Measurements from ENCODE around the gene MAMDC2.
"Not testable (repeated sequence)": the region's sequence is repeated elsewhere in the genome, so short reads cannot be mapped to it uniquely, and the experiment has no call there.

Gene MAMDC2

DNA sequence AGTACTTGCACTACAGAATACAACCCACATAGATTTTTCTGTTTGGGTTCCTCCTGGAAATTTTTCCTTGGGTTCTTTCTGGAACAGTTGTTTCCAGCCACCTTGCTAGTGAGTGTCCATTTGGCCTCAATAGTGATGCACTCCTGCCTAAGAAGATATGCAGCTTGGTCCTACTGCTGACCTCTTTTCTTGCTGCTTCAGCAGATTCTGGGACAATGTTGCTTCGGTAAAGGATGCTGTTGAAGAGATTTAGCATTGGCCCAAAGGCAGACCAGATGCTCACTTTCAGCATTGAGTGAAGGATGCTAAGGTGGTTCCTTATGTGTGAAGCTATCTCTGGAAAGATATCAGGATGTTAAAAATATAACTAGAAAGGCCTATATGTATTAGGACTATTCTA, 128.9 kb downstream of the MAMDC2 start:
- ChIA-PET CTCF (no interaction called here), POLR2A (no interaction called here)
- no peak overlapping the region for H3K4me3 ChIP-seq (ENCODE audit: low read depth, low read length)
- no peak for TF ChIP-seq CTCF (IDR thresholded peaks at IDR 0.05; ENCODE audit: insufficient read depth, low read length, missing control alignments)
- DNase-seq (ENCODE audit: low read depth, low spot score): no peak

DNA sequence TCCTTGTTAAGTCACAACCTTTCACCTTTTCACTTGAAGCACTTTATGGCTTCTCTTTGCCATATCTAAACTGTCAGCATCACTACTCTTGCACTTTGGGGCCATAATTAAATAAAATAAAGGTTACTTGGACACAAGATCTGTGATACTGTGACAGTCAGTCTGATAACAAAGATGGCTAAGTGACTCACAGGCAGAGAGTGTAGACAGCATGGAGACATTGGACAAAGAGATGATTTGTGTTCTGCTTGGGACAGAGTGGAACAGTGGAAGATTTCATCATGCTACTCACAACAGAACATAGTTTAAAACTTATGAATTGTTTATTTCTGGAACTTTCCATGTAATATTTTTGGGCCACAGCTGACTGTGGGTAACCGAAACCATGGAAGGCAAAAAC, 133.5 kb downstream of the MAMDC2 start:
- TF ChIP-seq CTCF (IDR thresholded peaks at IDR 0.05; ENCODE audit: insufficient read depth, low read length, missing control alignments): no peak
- H3K4me3 ChIP-seq (ENCODE audit: low read depth, low read length): no peak overlapping the region
- POLR2A ChIA-PET: no interaction called here
- CTCF ChIA-PET: no interaction called here
- no peak for DNase-seq (ENCODE audit: low read depth, low spot score)

DNA sequence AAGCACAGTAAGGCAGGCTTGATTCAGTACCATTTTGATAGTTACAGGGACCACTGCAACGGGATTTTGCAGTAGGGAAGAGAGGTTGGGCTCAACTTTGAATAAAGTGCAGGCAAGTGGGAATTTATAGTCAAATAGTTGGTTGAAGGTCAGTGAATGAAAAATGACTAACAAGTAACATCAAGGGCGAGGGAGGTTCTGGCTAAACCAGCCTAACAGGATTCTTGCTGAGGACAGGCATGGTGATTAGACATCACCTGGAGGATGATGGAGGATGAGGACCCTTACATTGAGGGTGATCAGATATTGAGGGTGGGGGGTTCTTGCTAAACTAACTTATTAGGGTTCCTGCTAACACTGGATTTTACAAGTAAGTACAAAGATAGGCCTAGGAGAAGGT, 149.1 kb downstream of the MAMDC2 start:
- POLR2A ChIA-PET: no interaction called here
- TF ChIP-seq CTCF (IDR thresholded peaks at IDR 0.05; ENCODE audit: insufficient read depth, low read length, missing control alignments): no peak
- CTCF ChIA-PET: no interaction called here
- H3K4me3 ChIP-seq (ENCODE audit: low read depth, low read length): no peak overlapping the region
- DNase-seq (ENCODE audit: low read depth, low spot score): no peak

DNA sequence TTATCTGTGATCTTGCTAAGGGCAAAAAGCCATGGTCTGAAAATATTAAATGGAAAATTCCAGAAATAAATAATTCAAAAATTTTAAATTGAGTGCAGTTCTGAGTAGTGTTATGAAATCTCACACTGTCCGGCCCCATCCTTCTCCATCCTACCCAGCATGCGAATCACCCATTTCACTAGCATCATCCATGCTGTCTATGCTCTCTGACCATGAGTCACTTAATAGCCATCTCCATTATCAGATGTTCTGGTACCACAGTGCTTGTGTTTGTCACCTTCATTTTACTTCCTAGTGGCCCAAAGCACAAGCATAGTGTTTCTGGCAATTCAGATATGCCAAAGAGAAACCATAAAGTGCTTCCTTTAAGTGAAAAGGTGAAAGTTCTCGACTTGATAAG, 151.8 kb downstream of the MAMDC2 start:
- no peak overlapping the region for H3K4me3 ChIP-seq (ENCODE audit: low read depth, low read length)
- ChIA-PET CTCF (no interaction called here), POLR2A (no interaction called here)
- DNase-seq (ENCODE audit: low read depth, low spot score): no peak
- no peak for TF ChIP-seq CTCF (IDR thresholded peaks at IDR 0.05; ENCODE audit: insufficient read depth, low read length, missing control alignments)

- CTCF ChIA-PET: no interaction called here
- POLR2A ChIA-PET: no interaction called here
- no peak for TF ChIP-seq CTCF (IDR thresholded peaks at IDR 0.05; ENCODE audit: insufficient read depth, low read length, missing control alignments)
- no peak overlapping the region for H3K4me3 ChIP-seq (ENCODE audit: low read depth, low read length)
- no peak for DNase-seq (ENCODE audit: low read depth, low spot score)
Measured at GRCh38 chr9:70197216-70198044, 153.8 kb downstream of the MAMDC2 start.

- POLR2A ChIA-PET; H3K4me3 ChIP-seq (ENCODE audit: low read depth, low read length); DNase-seq (ENCODE audit: low read depth, low spot score): not testable (repeated sequence)
- CTCF ChIA-PET: interaction anchor here (1.5 kb wide), 1 partner anchor 282 kb away, joined by 3 read pairs; no protein-coding TSS in a partner anchor
Measured at GRCh38 chr9:70204743-70205142, 161.1 kb downstream of the MAMDC2 start.

Measured in AG04449 (cell line).